ENCODE results near the gene SIX1. TPM values are rescaled to one million over a fixed set of nuclear protein-coding genes. Genes with fewer than 3 reads are reported as not detected.

SIX1 gene
- total and polyA plus RNA-seq, 10 donors, result 0.03 TPM; not detected in 9

DNA sequence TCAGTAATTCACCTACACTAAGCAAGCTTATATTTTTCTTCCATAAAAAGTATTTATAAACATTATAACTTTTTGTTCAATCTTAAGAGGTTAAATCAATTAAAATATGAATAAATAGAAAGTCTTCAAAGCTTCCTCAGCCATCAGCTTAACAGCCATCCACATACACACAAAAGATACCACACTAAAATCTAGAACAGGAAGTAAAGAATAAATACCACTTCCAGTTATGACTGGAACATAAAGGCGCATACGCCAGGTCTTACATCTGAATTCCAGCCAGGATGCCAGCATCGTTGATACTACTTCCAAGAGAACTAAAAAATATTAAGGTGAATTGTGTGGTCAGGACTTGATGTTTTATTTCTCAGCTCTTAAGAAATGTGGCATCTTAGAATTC, 17.0 kb downstream of the SIX1 start:
- Histone ChIP-seq H3K27me3 (replicated peaks in 1 of 7) (peaks cover 0 to 44% (median 13%) of the 10 kb centered on the region in 7 donors), H3K36me3 (no peaks in the 10 kb centered on the region), H3K9me3 (no peaks in the 10 kb centered on the region), H3K4me1 (peaks cover 0 to 3% (median 3%) of the 10 kb centered on the region in 6 donors), H3K4me3 (no peak overlapping the region), H3K27ac (no peak overlapping the region)
- no peak for DNase-seq
- intact Hi-C loops (cut with DNase I; ENCODE audit: low total_unique reads), result no loop called here
- no peak for TF ChIP-seq POLR2A (IDR thresholded peaks at IDR 0.05)
- TF ChIP-seq, protein P1, sequence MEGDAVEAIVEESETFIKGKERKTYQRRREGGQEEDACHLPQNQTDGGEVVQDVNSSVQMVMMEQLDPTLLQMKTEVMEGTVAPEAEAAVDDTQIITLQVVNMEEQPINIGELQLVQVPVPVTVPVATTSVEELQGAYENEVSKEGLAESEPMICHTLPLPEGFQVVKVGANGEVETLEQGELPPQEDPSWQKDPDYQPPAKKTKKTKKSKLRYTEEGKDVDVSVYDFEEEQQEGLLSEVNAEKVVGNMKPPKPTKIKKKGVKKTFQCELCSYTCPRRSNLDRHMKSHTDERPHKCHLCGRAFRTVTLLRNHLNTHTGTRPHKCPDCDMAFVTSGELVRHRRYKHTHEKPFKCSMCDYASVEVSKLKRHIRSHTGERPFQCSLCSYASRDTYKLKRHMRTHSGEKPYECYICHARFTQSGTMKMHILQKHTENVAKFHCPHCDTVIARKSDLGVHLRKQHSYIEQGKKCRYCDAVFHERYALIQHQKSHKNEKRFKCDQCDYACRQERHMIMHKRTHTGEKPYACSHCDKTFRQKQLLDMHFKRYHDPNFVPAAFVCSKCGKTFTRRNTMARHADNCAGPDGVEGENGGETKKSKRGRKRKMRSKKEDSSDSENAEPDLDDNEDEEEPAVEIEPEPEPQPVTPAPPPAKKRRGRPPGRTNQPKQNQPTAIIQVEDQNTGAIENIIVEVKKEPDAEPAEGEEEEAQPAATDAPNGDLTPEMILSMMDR (IDR thresholded peaks at IDR 0.05 in 8 of 11, conservative IDR thresholded peaks at IDR 0.05 in 3 of 11), result no peak
- 28 to 45% (median 34%) methylated on average over 3 of the region's 3 CpGs for WGBS, 5 donors

DNA sequence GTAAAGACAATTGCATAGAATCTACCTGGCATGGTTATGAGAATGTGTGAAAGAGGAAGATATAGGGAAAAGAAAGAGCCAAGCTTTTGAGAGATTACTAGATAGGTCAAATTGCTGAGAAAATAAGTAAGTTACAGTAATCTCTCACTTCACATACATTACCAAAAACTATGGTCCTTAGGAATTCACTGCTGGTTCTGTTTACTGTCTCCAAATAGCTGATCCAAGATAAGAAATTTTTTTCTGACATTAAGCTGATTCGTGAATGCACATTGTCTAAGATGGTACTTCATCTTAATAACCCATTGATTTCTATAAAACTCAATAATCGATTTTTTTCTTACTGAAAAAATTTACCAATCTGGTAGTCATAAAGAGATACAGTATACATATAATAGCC, 17.4 kb downstream of the SIX1 start:
- peaks cover 0 to 44% (median 9%) of the 10 kb centered on the region in 7 donors for H3K27me3 ChIP-seq (replicated peaks in 1 of 7)

DNA sequence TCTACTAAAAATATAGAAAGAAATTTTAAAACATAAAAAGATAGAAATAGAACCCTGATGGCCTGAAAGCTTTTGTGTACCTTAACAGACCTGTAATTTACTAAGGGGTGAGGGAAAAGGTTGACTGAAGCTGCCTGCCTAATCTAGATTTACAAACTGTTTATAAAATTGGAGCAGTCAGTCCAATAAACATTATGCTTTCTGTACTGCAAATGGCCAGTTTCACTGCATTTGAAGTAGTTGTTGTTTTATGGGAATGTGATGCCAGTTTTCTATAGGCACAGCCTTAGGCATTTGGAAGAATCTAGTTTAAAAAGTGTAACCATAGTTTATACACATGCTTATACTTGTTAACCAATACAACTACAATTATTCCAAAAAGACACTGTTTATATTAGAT, 19.1 kb downstream of the SIX1 start:
- no peak for DNase-seq
- H3K9me3 ChIP-seq, result no peaks in the 10 kb centered on the region
- TF ChIP-seq, protein P1 (IDR thresholded peaks at IDR 0.05 in 8 of 11, conservative IDR thresholded peaks at IDR 0.05 in 3 of 11), result no peak
- TF ChIP-seq POLR2AphosphoS5 (IDR thresholded peaks at IDR 0.05) (no peak), POLR2A (IDR thresholded peaks at IDR 0.05) (no peak)
- no peaks in the 10 kb centered on the region for H3K36me3 ChIP-seq
- intact Hi-C loops (cut with DNase I; ENCODE audit: low total_unique reads), result no loop called here
- no peak overlapping the region for H3K27ac ChIP-seq
- H3K27me3 ChIP-seq (replicated peaks in 1 of 7), result peaks cover 0 to 30% (median 0%) of the 10 kb centered on the region in 7 donors
- no peak overlapping the region for H3K4me3 ChIP-seq
- no peaks in the 10 kb centered on the region for H3K4me1 ChIP-seq

More for the DNA sequence above, 17.4 kb downstream of the SIX1 start:
- WGBS, 5 donors, result 79 to 87% (median 83%) methylated on average over 2 of the region's 2 CpGs
- intact Hi-C loops (cut with DNase I; ENCODE audit: low total_unique reads), result no loop called here
- no peaks in the 10 kb centered on the region for H3K36me3 ChIP-seq
- no peak for DNase-seq
- H3K4me1 ChIP-seq, result no peaks in the 10 kb centered on the region
- H3K27ac ChIP-seq, result no peak overlapping the region
- TF ChIP-seq POLR2A (IDR thresholded peaks at IDR 0.05), result no peak
- TF ChIP-seq POLR2AphosphoS5 (IDR thresholded peaks at IDR 0.05), result no peak
- TF ChIP-seq, protein P1 (IDR thresholded peaks at IDR 0.05 in 8 of 11, conservative IDR thresholded peaks at IDR 0.05 in 3 of 11), result no peak
- H3K4me3 ChIP-seq, result no peak overlapping the region
- no peaks in the 10 kb centered on the region for H3K9me3 ChIP-seq

DNA sequence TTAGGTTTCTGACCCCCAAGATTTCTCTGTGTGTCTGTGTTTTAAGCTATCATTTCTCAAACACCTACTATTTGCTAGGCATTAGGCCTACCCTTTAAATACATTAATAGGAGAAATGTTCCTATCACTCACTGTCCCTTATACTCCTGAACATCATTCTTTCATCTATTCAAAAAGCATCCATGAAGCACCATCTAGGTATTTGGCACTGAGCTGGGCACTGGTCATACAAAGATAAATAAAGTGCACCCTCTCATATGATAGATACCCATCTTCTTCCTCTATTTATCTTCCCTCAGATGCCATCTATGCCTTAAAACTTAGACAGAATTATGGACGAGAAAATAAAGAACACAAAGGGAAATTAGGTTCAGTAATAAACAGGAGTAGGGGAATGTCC, 20.4 kb downstream of the SIX1 start:
- H3K27ac ChIP-seq, result no peak overlapping the region
- H3K27me3 ChIP-seq (replicated peaks in 1 of 7), result peaks cover 0 to 34% (median 0%) of the 10 kb centered on the region in 7 donors
- no peaks in the 10 kb centered on the region for H3K36me3 ChIP-seq
- DNase-seq, result no peak
- no peak overlapping the region for H3K4me3 ChIP-seq
- no peaks in the 10 kb centered on the region for H3K9me3 ChIP-seq
- TF ChIP-seq, protein P1 (IDR thresholded peaks at IDR 0.05 in 8 of 11, conservative IDR thresholded peaks at IDR 0.05 in 3 of 11), result no peak
- TF ChIP-seq POLR2AphosphoS5 (IDR thresholded peaks at IDR 0.05) (no peak), POLR2A (IDR thresholded peaks at IDR 0.05) (no peak)
- 54 to 76% (median 76%) methylated on average over 1 of the region's 1 CpG for WGBS, 5 donors
- intact Hi-C loops (cut with DNase I; ENCODE audit: low total_unique reads), result loop anchor here (5.0 kb wide), 1 partner anchor 623 kb away; no protein-coding TSS in a partner anchor
- H3K4me1 ChIP-seq, result no peaks in the 10 kb centered on the region

Data from spleen (tissue), 11 donors.